Right atrium auricular region (tissue), 2 donors: ENCODE data around the gene BID. TPM values are rescaled to one million over a fixed set of nuclear protein-coding genes. Genes with fewer than 3 reads are reported as not detected.
"Not testable (repeated sequence)": the region's sequence is repeated elsewhere in the genome, so short reads cannot be mapped to it uniquely, and the experiment has no call there.

Source experiments
- DNase-seq: peaks from one replicate; pipeline ENCODE4 v3.0.0-alpha.2; 2019; ENCODE audit warnings: low spot score
- H3K27ac ChIP-seq, 2 donors: fragments of 200-600 bp; sonication (generic); 1 replicate in 1 of 2; 2 replicates in 1 of 2; pipeline ENCODE4 v1.5.1; 2016 to 2019
- H3K27me3 ChIP-seq, 2 donors: fragments of 200-600 bp; sonication (generic); one replicate each; pipeline versions ENCODE4 v1.5.1 to v1.6.0; 2017 to 2019
- H3K36me3 ChIP-seq: fragments of 200-600 bp; sonication (generic); one replicate; pipeline ENCODE4 v1.5.1; 2016
- H3K4me1 ChIP-seq, 2 donors: fragments of 200-600 bp; sonication (generic); one replicate each; pipeline versions ENCODE4 v1.5.1 to v1.6.0; 2017 to 2019
- H3K4me3 ChIP-seq, 2 donors: fragments of 200-600 bp; sonication (generic); 1 replicate in 1 of 2; 2 replicates in 1 of 2; pipeline ENCODE4 v1.5.1; 2017 to 2019; ENCODE audit warnings: mild to moderate bottlenecking in 1 of 2, moderate library complexity in 1 of 2
- H3K9me3 ChIP-seq, 2 donors: fragments of 200-600 bp; sonication (generic); one replicate each; pipeline ENCODE4 v1.5.1; 2019
- total RNA-seq, 2 donors: library from RNA; depleted of rRNA; stranded (reverse); fragments of >200 nt; gene quantifications; one replicate each; pipeline ENCODE4 v1.1.0, GENCODE V29; 2016
- TF ChIP-seq, protein P1 (sequence below), 2 donors: fragments of 200-600 bp; sonication (generic); IDR thresholded peaks; one replicate each; pipeline ENCODE4 v1.5.1; 2019; ENCODE audit warnings: antibody characterized with exemption in 2 of 2

The BID gene
- total RNA-seq, 2 donors from 2014 or later, result 10.5 to 14.1 TPM

DNA sequence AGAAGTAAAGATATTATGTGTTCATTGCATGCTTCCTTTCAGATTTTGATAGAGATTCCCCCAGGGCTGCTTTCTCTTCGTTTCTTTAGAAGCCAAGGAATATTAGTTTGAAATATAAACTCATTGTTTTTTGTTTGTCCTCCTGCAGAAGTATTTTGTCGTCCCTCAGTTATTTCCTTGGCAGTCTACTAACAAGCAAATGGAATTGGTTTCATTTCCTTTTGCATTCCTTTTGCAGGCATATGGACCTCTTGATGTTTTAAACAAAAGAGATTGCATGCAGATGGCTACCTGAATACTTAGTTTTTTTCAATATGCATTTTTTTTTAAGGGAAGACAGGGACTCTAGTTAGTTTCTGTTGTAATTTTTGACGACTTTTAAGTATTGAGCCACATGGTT lies 73.5 kb downstream of the BID start:
- no peak overlapping the region for H3K27ac ChIP-seq
- no peak for DNase-seq
- no peaks in the 10 kb centered on the region for H3K9me3 ChIP-seq
- H3K4me1 ChIP-seq, result no peaks in the 10 kb centered on the region
- H3K4me3 ChIP-seq, result no peak overlapping the region
- peaks cover 28% of the 10 kb centered on the region for H3K36me3 ChIP-seq
- H3K27me3 ChIP-seq, result no peaks in the 10 kb centered on the region
- TF ChIP-seq, protein P1, sequence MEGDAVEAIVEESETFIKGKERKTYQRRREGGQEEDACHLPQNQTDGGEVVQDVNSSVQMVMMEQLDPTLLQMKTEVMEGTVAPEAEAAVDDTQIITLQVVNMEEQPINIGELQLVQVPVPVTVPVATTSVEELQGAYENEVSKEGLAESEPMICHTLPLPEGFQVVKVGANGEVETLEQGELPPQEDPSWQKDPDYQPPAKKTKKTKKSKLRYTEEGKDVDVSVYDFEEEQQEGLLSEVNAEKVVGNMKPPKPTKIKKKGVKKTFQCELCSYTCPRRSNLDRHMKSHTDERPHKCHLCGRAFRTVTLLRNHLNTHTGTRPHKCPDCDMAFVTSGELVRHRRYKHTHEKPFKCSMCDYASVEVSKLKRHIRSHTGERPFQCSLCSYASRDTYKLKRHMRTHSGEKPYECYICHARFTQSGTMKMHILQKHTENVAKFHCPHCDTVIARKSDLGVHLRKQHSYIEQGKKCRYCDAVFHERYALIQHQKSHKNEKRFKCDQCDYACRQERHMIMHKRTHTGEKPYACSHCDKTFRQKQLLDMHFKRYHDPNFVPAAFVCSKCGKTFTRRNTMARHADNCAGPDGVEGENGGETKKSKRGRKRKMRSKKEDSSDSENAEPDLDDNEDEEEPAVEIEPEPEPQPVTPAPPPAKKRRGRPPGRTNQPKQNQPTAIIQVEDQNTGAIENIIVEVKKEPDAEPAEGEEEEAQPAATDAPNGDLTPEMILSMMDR (IDR thresholded peaks at IDR 0.05), result no peak

DNA sequence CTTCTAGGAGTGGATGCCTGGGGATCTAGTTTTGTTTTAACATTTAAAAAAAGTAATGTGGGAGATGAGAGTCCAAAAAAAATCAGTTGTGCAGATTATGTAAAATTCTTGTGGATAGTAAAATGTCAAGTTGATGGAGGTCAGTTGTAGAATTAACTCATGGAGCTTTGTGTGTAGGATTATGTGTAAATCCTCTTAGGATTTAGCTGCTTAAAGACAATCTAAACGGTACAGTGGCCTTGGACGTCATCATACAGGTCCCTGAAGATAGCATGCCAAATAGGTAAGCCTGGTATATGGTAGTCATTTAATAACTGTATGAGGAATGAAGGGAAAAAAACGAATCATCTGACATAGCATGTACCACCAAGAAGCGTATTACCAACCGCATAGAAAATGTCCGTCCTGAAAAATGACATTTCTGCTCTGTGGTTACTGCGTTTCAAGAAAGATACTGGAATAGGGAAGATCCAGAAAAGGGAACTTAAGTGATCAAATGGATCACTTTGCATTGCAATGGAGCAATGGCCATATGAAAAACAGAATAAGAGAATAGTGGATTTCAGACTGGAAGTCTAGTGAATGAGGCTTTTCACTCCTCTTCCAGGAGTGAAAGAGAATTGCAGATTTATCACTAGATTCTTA lies 74.5 kb downstream of the BID start:
- no peaks in the 10 kb centered on the region for H3K4me1 ChIP-seq
- no peaks in the 10 kb centered on the region for H3K27me3 ChIP-seq
- H3K9me3 ChIP-seq, result no peaks in the 10 kb centered on the region
- no peak for DNase-seq
- no peak overlapping the region for H3K4me3 ChIP-seq
- TF ChIP-seq, protein P1 (IDR thresholded peaks at IDR 0.05), result no peak
- H3K27ac ChIP-seq, result no peak overlapping the region
- H3K36me3 ChIP-seq, result peaks cover 33% of the 10 kb centered on the region

DNA sequence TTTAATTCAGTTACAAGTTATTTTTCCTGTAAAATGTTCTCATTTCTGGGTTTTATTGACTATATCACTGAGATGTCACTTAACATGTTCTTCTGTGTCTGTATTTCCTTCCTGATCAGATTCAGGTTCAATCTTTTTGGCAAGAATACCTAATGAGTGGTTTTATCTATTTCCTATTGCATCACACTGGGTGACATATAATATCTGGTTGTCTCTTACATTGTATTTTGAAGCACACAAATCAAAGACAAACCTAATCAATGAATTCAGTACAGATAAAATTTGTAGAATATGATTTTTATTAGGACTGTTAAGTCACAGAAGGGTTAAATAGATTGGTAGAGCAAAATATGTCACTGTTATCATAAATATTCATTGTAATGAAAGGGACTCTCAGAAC lies 75.3 kb downstream of the BID start:
- TF ChIP-seq, protein P1 (IDR thresholded peaks at IDR 0.05), result no peak
- no peak for DNase-seq
- H3K27me3 ChIP-seq, result no peaks in the 10 kb centered on the region
- H3K27ac ChIP-seq, result no peak overlapping the region
- no peak overlapping the region for H3K4me3 ChIP-seq
- H3K4me1 ChIP-seq, result no peaks in the 10 kb centered on the region
- peaks cover 34% of the 10 kb centered on the region for H3K36me3 ChIP-seq
- no peaks in the 10 kb centered on the region for H3K9me3 ChIP-seq

DNA sequence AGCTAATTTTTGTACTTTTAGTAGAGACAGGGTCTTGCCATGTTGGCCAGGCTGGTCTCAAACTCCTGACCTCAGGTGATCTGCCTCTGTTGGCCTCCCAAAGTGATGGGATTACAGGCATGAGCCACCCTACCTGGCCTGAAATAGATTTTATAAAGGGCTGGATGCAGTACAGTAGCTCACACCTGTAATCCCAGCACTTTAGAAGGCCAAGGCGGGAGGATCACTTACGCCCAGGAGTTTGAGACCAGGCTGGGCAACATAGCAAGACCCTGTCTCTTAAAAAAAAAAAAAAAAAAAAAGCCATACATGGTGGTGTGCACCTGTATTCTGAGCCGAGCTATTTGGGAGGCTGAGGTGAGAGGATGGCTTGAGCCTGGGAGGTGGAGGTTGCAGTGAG lies 76.0 kb downstream of the BID start:
- H3K27ac ChIP-seq, H3K4me3 ChIP-seq, H3K4me1 ChIP-seq, H3K9me3 ChIP-seq, DNase-seq, H3K27me3 ChIP-seq: not testable (repeated sequence)
- peaks cover 27% of the 10 kb centered on the region for H3K36me3 ChIP-seq

DNA sequence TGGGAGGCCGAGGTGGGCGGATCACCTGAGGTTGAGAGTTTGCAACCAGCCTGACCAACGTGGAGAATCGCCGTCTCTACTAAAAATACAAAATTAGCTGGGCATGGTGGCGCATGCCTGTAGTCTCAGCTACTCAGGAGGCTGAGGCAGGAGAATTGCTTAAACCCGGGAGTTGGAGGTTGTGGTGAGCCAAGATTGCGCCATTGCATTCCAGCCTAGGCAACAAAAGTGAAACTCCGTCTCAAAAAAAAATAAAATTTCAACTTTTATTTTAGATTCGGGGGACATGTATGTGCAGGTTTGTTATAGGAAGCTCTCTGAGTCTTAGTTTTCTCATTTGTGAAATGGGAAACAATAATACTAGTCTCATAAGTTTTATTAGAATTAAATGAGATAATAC lies 77.1 kb downstream of the BID start:
- H3K4me3 ChIP-seq, H3K27me3 ChIP-seq, H3K4me1 ChIP-seq, H3K9me3 ChIP-seq, DNase-seq, H3K27ac ChIP-seq: not testable (repeated sequence)
- H3K36me3 ChIP-seq, result peaks cover 18% of the 10 kb centered on the region

DNA sequence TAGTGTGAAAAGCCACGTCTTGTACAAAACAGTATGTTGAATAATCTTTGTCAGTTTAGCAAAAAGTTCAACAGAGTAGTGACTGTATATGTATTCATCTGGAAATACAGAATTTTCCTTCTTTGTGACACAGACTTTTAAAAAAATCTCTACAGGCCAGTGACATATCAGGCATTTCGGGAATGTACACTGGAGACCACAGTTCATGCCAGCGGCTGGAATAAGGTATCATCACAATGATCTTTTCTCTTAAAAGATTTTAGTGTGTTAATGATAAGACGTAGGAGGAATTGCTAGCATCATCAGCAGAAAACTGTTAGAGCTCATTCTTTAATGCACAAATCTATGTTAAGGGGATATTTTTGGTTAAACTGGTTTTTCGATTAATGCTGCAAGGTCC lies 78.3 kb downstream of the BID start:
- Histone ChIP-seq H3K4me3 (no peak overlapping the region), H3K27ac (no peak overlapping the region), H3K9me3 (no peaks in the 10 kb centered on the region), H3K27me3 (no peaks in the 10 kb centered on the region), H3K4me1 (no peaks in the 10 kb centered on the region), H3K36me3 (peaks cover 17% of the 10 kb centered on the region)
- TF ChIP-seq, protein P1 (IDR thresholded peaks at IDR 0.05), result no peak
- no peak for DNase-seq

DNA sequence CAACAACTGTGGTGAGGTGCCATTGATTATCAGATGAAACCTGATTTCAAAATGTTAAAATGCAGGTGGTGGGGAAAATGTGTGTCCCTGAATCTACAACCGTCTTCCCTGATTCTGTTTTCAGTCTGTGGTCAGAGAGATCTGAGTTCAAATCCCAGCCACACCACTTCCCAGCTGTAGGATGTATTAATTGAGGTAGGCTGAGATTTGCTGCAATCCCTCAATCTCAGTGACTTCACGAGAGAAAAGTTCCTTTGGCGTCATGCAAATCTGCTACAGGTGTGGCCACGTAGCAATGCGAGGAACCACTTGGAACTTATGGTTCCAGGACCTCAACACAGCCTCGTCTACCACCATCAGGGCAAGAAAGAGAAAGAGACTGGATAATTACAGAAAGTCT lies 79.5 kb downstream of the BID start:
- Histone ChIP-seq H3K4me3 (no peak overlapping the region), H3K27ac (no peak overlapping the region), H3K4me1 (no peaks in the 10 kb centered on the region), H3K36me3 (peaks cover 25% of the 10 kb centered on the region), H3K9me3 (no peaks in the 10 kb centered on the region), H3K27me3 (no peaks in the 10 kb centered on the region)
- DNase-seq, result no peak
- TF ChIP-seq, protein P1 (IDR thresholded peaks at IDR 0.05), result no peak
